GM23338 (cell line): ENCODE results near the gene MAPK8. TPM values are rescaled to one million over a fixed set of nuclear protein-coding genes. Genes with fewer than 3 reads are reported as not detected.

Source experiments
- ATAC-seq: fragments of 200-7000 bp; cut with Tn5 transposase; 3 replicates; pipeline ENCODE4 v1.9.1; 2020
- DNase-seq: peaks from one replicate; pipeline ENCODE4 v3.0.0-alpha.2; 2015; ENCODE audit warnings: low spot score
- H2AFZ ChIP-seq: fragments of 200-600 bp; sonication (generic); 2 replicates; pipeline ENCODE4 v1.8.0; 2016; ENCODE audit warnings: antibody characterized with exemption, mild to moderate bottlenecking, moderate library complexity
- H3F3A ChIP-seq: fragments of 200-600 bp; sonication (generic); replicated peaks from 2 replicates; pipeline ENCODE4 v1.8.0; 2017; ENCODE audit warnings: antibody characterized with exemption, mixed run types, low read depth
- H3K27ac ChIP-seq: fragments of 200-600 bp; sonication (generic); 2 replicates; pipeline ENCODE4 v1.6.1; 2016; ENCODE audit warnings: low read depth
- H3K27me3 ChIP-seq: fragments of 200-600 bp; sonication (generic); 2 replicates; pipeline ENCODE4 v1.8.0; 2016; ENCODE audit warnings: mild to moderate bottlenecking, mixed run types, moderate library complexity; ENCODE audit not compliant: insufficient read depth
- H3K36me3 ChIP-seq: fragments of 200-600 bp; sonication (generic); 2 replicates; pipeline ENCODE4 v1.8.0; 2016; ENCODE audit warnings: mild to moderate bottlenecking; ENCODE audit not compliant: insufficient read depth
- H3K4me1 ChIP-seq: fragments of 200-600 bp; sonication (generic); 2 replicates; pipeline ENCODE4 v1.8.0; 2016; ENCODE audit warnings: mild to moderate bottlenecking, moderate library complexity; ENCODE audit not compliant: insufficient read depth
- H3K4me2 ChIP-seq: fragments of 200-600 bp; sonication (generic); 2 replicates; pipeline ENCODE4 v1.7.1; 2017; ENCODE audit warnings: mixed run types
- H3K4me3 ChIP-seq: fragments of 200-600 bp; sonication (generic); 2 replicates; pipeline ENCODE4 v1.6.1; 2016; ENCODE audit warnings: mixed run types
- H3K79me2 ChIP-seq: fragments of 200-600 bp; sonication (generic); replicated peaks from 2 replicates; pipeline ENCODE4 v1.8.0; 2017; ENCODE audit warnings: mild to moderate bottlenecking; ENCODE audit not compliant: insufficient read depth
- H3K9me2 ChIP-seq: fragments of 200-600 bp; sonication (generic); 2 replicates; pipeline ENCODE4 v1.8.0; 2017; ENCODE audit not compliant: insufficient read depth
- H4K20me1 ChIP-seq: fragments of 200-600 bp; sonication (generic); replicated peaks from 2 replicates; pipeline ENCODE4 v1.8.0; 2017; ENCODE audit warnings: mild to moderate bottlenecking; ENCODE audit not compliant: insufficient read depth
- H3K27ac Mint-ChIP-seq: 2 replicates; pipeline ENCODE4 v1.8.0; 2020; ENCODE audit warnings: inconsistent platforms, mild to moderate bottlenecking, moderate library complexity, mixed read lengths
- H3K27me3 Mint-ChIP-seq: 3 replicates; pipeline ENCODE4 v1.8.0; 2022; ENCODE audit warnings: low read depth, mild to moderate bottlenecking, moderate library complexity, mixed read lengths, inconsistent platforms; ENCODE audit not compliant: insufficient read depth, poor library complexity
- H3K36me3 Mint-ChIP-seq: 3 replicates; pipeline ENCODE4 v1.8.0; 2021; ENCODE audit warnings: low read depth, mild to moderate bottlenecking, inconsistent platforms, moderate library complexity, mixed read lengths
- H3K4me1 Mint-ChIP-seq: 3 replicates; pipeline ENCODE4 v1.8.0; 2020; ENCODE audit warnings: mild to moderate bottlenecking, inconsistent platforms, mixed read lengths
- H3K4me3 Mint-ChIP-seq: 3 replicates; pipeline ENCODE4 v1.8.0; 2021; ENCODE audit warnings: moderate library complexity, mild to moderate bottlenecking, inconsistent platforms, mixed read lengths
- H3K9me3 Mint-ChIP-seq: 3 replicates; pipeline ENCODE4 v1.8.0; 2020; ENCODE audit warnings: moderate library complexity, mild to moderate bottlenecking, inconsistent platforms, mixed read lengths
- CREB1 ChIP-seq: fragments of 250-450 bp; sonication (Bioruptor Pico); IDR thresholded peaks from 2 replicates; pipeline ENCODE4 v1.5.0; 2020; ENCODE audit warnings: low read depth, mild to moderate bottlenecking, moderate library complexity
- EZH2 ChIP-seq: fragments of 200-600 bp; sonication (generic); IDR thresholded peaks from one replicate; pipeline ENCODE4 v1.8.0; 2017; ENCODE audit warnings: antibody characterized with exemption, mild to moderate bottlenecking, low read depth; ENCODE audit not compliant: unreplicated experiment
- EZH2phosphoT487 ChIP-seq: fragments of 200-600 bp; sonication (generic); IDR thresholded peaks from one replicate; pipeline ENCODE4 v1.8.1; 2018; ENCODE audit warnings: antibody characterized with exemption; ENCODE audit not compliant: unreplicated experiment
- JUNB ChIP-seq: IDR thresholded peaks from one replicate; pipeline ENCODE4 v1.6.1; 2016; ENCODE audit warnings: antibody characterized with exemption; ENCODE audit not compliant: unreplicated experiment
- NANOG ChIP-seq: IDR thresholded peaks from 2 replicates; pipeline ENCODE4 v1.6.1; 2016; ENCODE audit warnings: antibody characterized with exemption, borderline replicate concordance
- POLR2AphosphoS5 ChIP-seq: IDR thresholded peaks from 2 replicates; pipeline ENCODE4 v1.6.1; 2016; ENCODE audit warnings: antibody characterized with exemption, low read depth
- STAT1 ChIP-seq: IDR thresholded peaks from one replicate; pipeline ENCODE4 v1.6.1; 2016; ENCODE audit warnings: antibody characterized with exemption; ENCODE audit not compliant: unreplicated experiment
- ZNF114 ChIP-seq: fragments of 250-450 bp; sonication (Bioruptor Pico); IDR thresholded peaks from 2 replicates; pipeline ENCODE4 v1.5.0; 2020; ENCODE audit warnings: mild to moderate bottlenecking, moderate library complexity
- ZNF331 ChIP-seq: fragments of 250-450 bp; sonication (Bioruptor Pico); IDR thresholded peaks from 2 replicates; pipeline ENCODE4 v1.5.0; 2020; ENCODE audit warnings: low read depth, mild to moderate bottlenecking, moderate library complexity
- polyA plus RNA-seq: library from polyadenylated mRNA; unstranded; fragments of >200 nt; fragmentation: Nextera tagmentation; extraction: Ambion mirVana; gene quantifications from 2 replicates; pipeline ENCODE4 v1.2.1, GENCODE V29; 2016
- total RNA-seq: library from RNA; depleted of rRNA; stranded (reverse); fragments of >200 nt; shearing (Covaris generic); gene quantifications from 2 replicates; pipeline ENCODE4 v1.2.3, GENCODE V29; 2014
- TF ChIP-seq, protein P1 (sequence below): IDR thresholded peaks from one replicate; pipeline ENCODE4 v1.6.1; 2018; ENCODE audit warnings: antibody characterized with exemption; ENCODE audit not compliant: unreplicated experiment
- TF ChIP-seq, protein P2 (sequence below), 2 experiments: fragments of 200-600 bp in 1 of 2; sonication (generic) in 1 of 2; conservative IDR thresholded peaks; 2 replicates each; pipeline versions ENCODE4 v1.5.1 to v1.6.1; 2016 to 2017; ENCODE audit warnings: antibody characterized with exemption in 2 of 2, low read depth in 2 of 2, mild to moderate bottlenecking in 2 of 2, moderate library complexity in 1 of 2

Gene MAPK8
- total and polyA plus RNA-seq, 2 experiments from 2014 or later, result 52.4 to 73.6 TPM

DNA sequence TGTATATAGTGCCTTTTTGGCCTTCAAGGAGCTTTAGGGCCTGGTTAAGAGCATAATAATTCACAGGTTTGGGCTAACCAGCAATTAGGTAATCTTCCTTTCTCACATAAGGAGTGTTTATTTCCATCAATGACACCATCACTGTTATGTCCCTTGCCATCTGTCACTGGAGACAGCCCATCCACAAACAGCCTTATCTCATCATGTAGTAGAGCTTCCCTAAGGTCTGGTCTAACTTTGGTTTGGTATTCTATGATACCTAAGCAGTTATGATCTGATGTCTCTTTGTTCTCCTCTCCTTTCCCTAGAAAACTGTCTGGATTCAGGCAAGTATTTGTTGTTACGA lies 26.4 kb downstream of the MAPK8 start:
- H3K4me3 Mint-ChIP-seq, result no peak overlapping the region
- H3K27me3 ChIP-seq, result no peaks in the 10 kb centered on the region
- peaks cover 11% of the 10 kb centered on the region; the same call in 1 of the 2 replicates for H4K20me1 ChIP-seq
- no peak overlapping the region for H3K4me2 ChIP-seq
- H3K9me3 Mint-ChIP-seq, result peaks cover 31% of the 10 kb centered on the region
- no peak for ATAC-seq
- no peak overlapping the region for H3K27ac Mint-ChIP-seq
- no peak overlapping the region for H3K4me3 ChIP-seq
- H2AFZ ChIP-seq, result no peak overlapping the region
- TF ChIP-seq STAT1 (no peak), ZNF331 (CRISPR knock-in tag) (no peak), ZNF114 (CRISPR knock-in tag) (no peak), POLR2AphosphoS5 (no peak), JUNB (no peak), CREB1 (CRISPR knock-in tag) (no peak), EZH2 (no peak), EZH2phosphoT487 (no peak)
- TF ChIP-seq, protein P1, sequence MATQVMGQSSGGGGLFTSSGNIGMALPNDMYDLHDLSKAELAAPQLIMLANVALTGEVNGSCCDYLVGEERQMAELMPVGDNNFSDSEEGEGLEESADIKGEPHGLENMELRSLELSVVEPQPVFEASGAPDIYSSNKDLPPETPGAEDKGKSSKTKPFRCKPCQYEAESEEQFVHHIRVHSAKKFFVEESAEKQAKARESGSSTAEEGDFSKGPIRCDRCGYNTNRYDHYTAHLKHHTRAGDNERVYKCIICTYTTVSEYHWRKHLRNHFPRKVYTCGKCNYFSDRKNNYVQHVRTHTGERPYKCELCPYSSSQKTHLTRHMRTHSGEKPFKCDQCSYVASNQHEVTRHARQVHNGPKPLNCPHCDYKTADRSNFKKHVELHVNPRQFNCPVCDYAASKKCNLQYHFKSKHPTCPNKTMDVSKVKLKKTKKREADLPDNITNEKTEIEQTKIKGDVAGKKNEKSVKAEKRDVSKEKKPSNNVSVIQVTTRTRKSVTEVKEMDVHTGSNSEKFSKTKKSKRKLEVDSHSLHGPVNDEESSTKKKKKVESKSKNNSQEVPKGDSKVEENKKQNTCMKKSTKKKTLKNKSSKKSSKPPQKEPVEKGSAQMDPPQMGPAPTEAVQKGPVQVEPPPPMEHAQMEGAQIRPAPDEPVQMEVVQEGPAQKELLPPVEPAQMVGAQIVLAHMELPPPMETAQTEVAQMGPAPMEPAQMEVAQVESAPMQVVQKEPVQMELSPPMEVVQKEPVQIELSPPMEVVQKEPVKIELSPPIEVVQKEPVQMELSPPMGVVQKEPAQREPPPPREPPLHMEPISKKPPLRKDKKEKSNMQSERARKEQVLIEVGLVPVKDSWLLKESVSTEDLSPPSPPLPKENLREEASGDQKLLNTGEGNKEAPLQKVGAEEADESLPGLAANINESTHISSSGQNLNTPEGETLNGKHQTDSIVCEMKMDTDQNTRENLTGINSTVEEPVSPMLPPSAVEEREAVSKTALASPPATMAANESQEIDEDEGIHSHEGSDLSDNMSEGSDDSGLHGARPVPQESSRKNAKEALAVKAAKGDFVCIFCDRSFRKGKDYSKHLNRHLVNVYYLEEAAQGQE, result no peak
- TF ChIP-seq, protein P2, sequence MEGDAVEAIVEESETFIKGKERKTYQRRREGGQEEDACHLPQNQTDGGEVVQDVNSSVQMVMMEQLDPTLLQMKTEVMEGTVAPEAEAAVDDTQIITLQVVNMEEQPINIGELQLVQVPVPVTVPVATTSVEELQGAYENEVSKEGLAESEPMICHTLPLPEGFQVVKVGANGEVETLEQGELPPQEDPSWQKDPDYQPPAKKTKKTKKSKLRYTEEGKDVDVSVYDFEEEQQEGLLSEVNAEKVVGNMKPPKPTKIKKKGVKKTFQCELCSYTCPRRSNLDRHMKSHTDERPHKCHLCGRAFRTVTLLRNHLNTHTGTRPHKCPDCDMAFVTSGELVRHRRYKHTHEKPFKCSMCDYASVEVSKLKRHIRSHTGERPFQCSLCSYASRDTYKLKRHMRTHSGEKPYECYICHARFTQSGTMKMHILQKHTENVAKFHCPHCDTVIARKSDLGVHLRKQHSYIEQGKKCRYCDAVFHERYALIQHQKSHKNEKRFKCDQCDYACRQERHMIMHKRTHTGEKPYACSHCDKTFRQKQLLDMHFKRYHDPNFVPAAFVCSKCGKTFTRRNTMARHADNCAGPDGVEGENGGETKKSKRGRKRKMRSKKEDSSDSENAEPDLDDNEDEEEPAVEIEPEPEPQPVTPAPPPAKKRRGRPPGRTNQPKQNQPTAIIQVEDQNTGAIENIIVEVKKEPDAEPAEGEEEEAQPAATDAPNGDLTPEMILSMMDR (conservative IDR thresholded peaks at IDR 0.05; ENCODE audit: low read depth in 2 of 2), result no peak
- no peaks in the 10 kb centered on the region for H3K9me2 ChIP-seq
- no peaks in the 10 kb centered on the region for H3F3A ChIP-seq
- H3K27ac ChIP-seq, result no peak overlapping the region
- peaks cover 6% of the 10 kb centered on the region; the same call in 2 of the 3 replicates for H3K4me1 Mint-ChIP-seq
- H3K36me3 ChIP-seq, result no peaks in the 10 kb centered on the region
- no peak for DNase-seq
- H3K4me1 ChIP-seq, result no peaks in the 10 kb centered on the region
- H3K36me3 Mint-ChIP-seq, result peaks cover 34% of the 10 kb centered on the region
- no peaks in the 10 kb centered on the region for H3K27me3 Mint-ChIP-seq
- H3K79me2 ChIP-seq, result peaks cover 85% of the 10 kb centered on the region

GRCh38 chr10:48333856-48334255 lies 27.4 kb downstream of the MAPK8 start:
- Histone ChIP-seq H3K4me2 (no peak overlapping the region), H3K4me3 (no peak overlapping the region), H3F3A (no peaks in the 10 kb centered on the region), H4K20me1 (peaks cover 16% of the 10 kb centered on the region), H3K27me3 (no peaks in the 10 kb centered on the region), H3K27ac (no peak overlapping the region), H3K4me1 (no peaks in the 10 kb centered on the region), H3K36me3 (no peaks in the 10 kb centered on the region), H2AFZ (no peak overlapping the region), H3K9me2 (no peaks in the 10 kb centered on the region), H3K79me2 (peaks cover 76% of the 10 kb centered on the region)
- Mint-ChIP-seq H3K9me3 (peaks cover 31% of the 10 kb centered on the region), H3K4me1 (no peaks in the 10 kb centered on the region), H3K27me3 (no peaks in the 10 kb centered on the region), H3K36me3 (peaks cover 34% of the 10 kb centered on the region), H3K27ac (no peak overlapping the region), H3K4me3 (no peak overlapping the region)
- ATAC-seq (no peak), DNase-seq (no peak)
- TF ChIP-seq NANOG (no peak), EZH2phosphoT487 (no peak)
